ENCODE results near the gene ING4.

ING4 gene

GRCh38 chr12:6632026-6632983 is 30.6 kb downstream of the ING4 start:
- DNase-seq: no peak

- no peak for DNase-seq
These were observed 31.4 kb downstream of the ING4 start for GRCh38 chr12:6631549-6631961.

GRCh38 chr12:6630736-6631135 is 32.2 kb downstream of the ING4 start:
- DNase-seq: no peak

- no peak for DNase-seq
These were observed 35.3 kb downstream of the ING4 start for GRCh38 chr12:6627616-6628015.

GRCh38 chr12:6626654-6627283 is 36.1 kb downstream of the ING4 start:
- DNase-seq: no peak

- no peak for DNase-seq
These were observed 42.0 kb downstream of the ING4 start for GRCh38 chr12:6620885-6621274.

- no peak for DNase-seq
These were observed 42.6 kb downstream of the ING4 start for GRCh38 chr12:6620137-6620884.

GRCh38 chr12:6618483-6619225 is 44.3 kb downstream of the ING4 start:
- no peak for DNase-seq

- DNase-seq: no peak
These were observed 47.1 kb downstream of the ING4 start for GRCh38 chr12:6615802-6616201.

GRCh38 chr12:6614513-6615172 is 48.3 kb downstream of the ING4 start:
- DNase-seq: no peak

GRCh38 chr12:6613776-6614512 is 49.0 kb downstream of the ING4 start:
- peak; percentile 43 for DNase-seq

- DNase-seq: no peak
These were observed 49.7 kb downstream of the ING4 start for GRCh38 chr12:6613015-6613775.

- DNase-seq: no peak
These were observed 50.3 kb downstream of the ING4 start for GRCh38 chr12:6612652-6613014.

GRCh38 chr12:6612247-6612646 is 50.7 kb downstream of the ING4 start:
- DNase-seq: no peak

- no peak for DNase-seq
These were observed 54.2 kb downstream of the ING4 start for GRCh38 chr12:6608592-6609281.

GRCh38 chr12:6607751-6608591 is 54.9 kb downstream of the ING4 start:
- DNase-seq: no peak

- no peak for DNase-seq
These were observed 56.4 kb downstream of the ING4 start for GRCh38 chr12:6606331-6607131.
